ENCODE data around the gene ZDHHC22. TPM values are rescaled to one million over a fixed set of nuclear protein-coding genes. Genes with fewer than 3 reads are reported as not detected.

The ZDHHC22 gene
- total and polyA plus RNA-seq, 2 of the 13 experiments (the other 11 are each of a cell fraction or from before 2014, with no cell fraction given), result not detected

DNA sequence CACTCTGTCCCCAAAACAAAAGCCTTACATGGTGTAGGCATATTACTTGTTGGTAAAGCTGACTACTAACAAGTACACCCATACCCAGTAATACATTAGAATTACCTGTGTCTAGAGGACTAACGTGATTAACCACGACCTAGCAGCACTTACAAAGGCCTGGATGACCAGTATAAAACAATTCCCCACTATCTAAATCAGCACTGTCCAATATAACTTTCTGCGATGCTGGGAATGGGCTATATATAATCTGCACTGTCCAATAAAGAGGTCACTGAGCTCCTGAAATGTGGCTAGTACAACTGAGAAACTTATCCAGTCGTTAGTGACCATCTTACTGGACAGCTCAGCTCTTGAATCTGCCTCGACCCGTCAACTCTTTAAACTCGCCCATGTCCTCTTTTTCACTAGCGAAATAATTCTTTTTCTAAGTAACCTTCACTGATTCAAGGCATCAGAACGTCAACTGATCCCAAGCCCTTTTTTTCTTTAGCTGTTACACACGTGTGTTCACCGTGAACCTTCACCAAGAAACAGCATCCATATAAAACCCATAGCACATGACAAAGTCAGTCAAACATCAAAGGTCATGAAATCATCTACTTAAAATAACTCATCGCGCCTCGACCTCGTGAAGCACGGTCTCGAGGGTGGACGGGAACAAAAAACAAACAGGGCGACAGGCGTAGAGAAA lies 44.4 kb downstream of the ZDHHC22 start:
- H3K27ac ChIP-seq (ENCODE audit: extremely low read length, insufficient read depth, low read length), result peak overlapping the region; percentile 88
- H3K4me1 ChIP-seq (ENCODE audit: insufficient read depth, low read length), result peaks cover 29% of the 10 kb centered on the region
- H3K79me2 ChIP-seq (ENCODE audit: insufficient read depth, low read length), result peaks cover 16% of the 10 kb centered on the region
- DNase-seq (ENCODE audit: low spot score), result peak; percentile 17
- intact Hi-C loops (cut with micrococcal nuclease; ENCODE audit: unreplicated experiment), result loop anchor here (5.0 kb wide), 1 partner anchor 55 kb away; no protein-coding TSS in a partner anchor
- H3K27me3 ChIP-seq (ENCODE audit: control insufficient read depth in 1 of 2, insufficient read depth in 2 of 2, low read length in 2 of 2), result no peaks in the 10 kb centered on the region; a peak in 1 of 5 replicates
- 2% methylated on average over 20 of the region's 20 CpGs for WGBS (ENCODE audit: low lambda C conversion rate)
- POLR2A ChIA-PET, result no interaction called here
- CTCF ChIA-PET (ENCODE audit: low intra/inter-chr PET ratio, low total read pairs), result no interaction called here
- TSS peak; percentile 90 for BruUV-seq (replicated peaks)
- no peak for ATAC-seq
- no peaks in the 10 kb centered on the region; the same call in 1 of the 2 replicates for H3K9me3 ChIP-seq (ENCODE audit: low read length)
- in situ Hi-C loops (cut with HindIII; ENCODE audit: extremely low pct_ligation_motif_present, low pct_unique_long_range_greater_than_20kb), result no loop called here
- peak overlapping the region; percentile 82 for H3K9ac ChIP-seq (ENCODE audit: insufficient read depth, low read depth, low read length)
- H3K36me3 ChIP-seq (replicated peaks in 1 of 2; ENCODE audit: control insufficient read depth in 1 of 2, insufficient read depth in 2 of 2, low read length in 2 of 2), result no peaks in the 10 kb centered on the region
- H3K4me2 ChIP-seq (ENCODE audit: low read depth, low read length), result peak overlapping the region; percentile 93
- H3K4me3 ChIP-seq (replicated peaks in 1 of 3; ENCODE audit: insufficient read depth in 1 of 3, low read depth in 2 of 3, low read length in 3 of 3), result peak overlapping the region; percentile 70 to 92 (median 76)
- H4K20me1 ChIP-seq (ENCODE audit: insufficient read depth, low read length), result no peaks in the 10 kb centered on the region
- peak overlapping the region; percentile 76 for H2AFZ ChIP-seq (ENCODE audit: low read length)
- FAIRE-seq, result no peak
- TF ChIP-seq FOXA1 (IDR thresholded peaks at IDR 0.05) (no peak), FOXA1 (CRISPR knock-in tag; IDR thresholded peaks at IDR 0.05) (0 out of 2 replicates have a peak, but pooled peaks have one; percentile 5), THAP11 (CRISPR knock-in tag; IDR thresholded peaks at IDR 0.05) (no peak), REL (CRISPR knock-in tag; conservative IDR thresholded peaks at IDR 0.05) (0 out of 2 replicates have a peak, but pooled peaks have one; percentile 56), THAP9 (CRISPR knock-in tag; IDR thresholded peaks at IDR 0.05; ENCODE audit: borderline replicate concordance) (no peak), SMYD3 (CRISPR knock-in tag; IDR thresholded peaks at IDR 0.05) (peak; percentile 69; the same call in 1 of the 2 replicates), ZSCAN9 (CRISPR knock-in tag; IDR thresholded peaks at IDR 0.05; ENCODE audit: borderline replicate concordance) (0 out of 2 replicates have a peak, but pooled peaks have one; percentile 14), ZNF670 (CRISPR knock-in tag; IDR thresholded peaks at IDR 0.05; ENCODE audit: borderline replicate concordance) (peak; percentile 92; the same call in 1 of the 2 replicates), ZNF780A (CRISPR knock-in tag; IDR thresholded peaks at IDR 0.05) (peak; percentile 35; the same call in 1 of the 2 replicates), CSRNP2 (CRISPR knock-in tag; conservative IDR thresholded peaks at IDR 0.05; ENCODE audit: low read depth) (no peak), ARID2 (CRISPR knock-in tag; IDR thresholded peaks at IDR 0.05; ENCODE audit: borderline replicate concordance) (peak; percentile 58; the same call in 1 of the 2 replicates), POLR2A (IDR thresholded peaks at IDR 0.05; ENCODE audit: insufficient read depth in 1 of 2, low read depth in 2 of 2, low read length in 2 of 2) (no peak)
- TF ChIP-seq, protein P1, sequence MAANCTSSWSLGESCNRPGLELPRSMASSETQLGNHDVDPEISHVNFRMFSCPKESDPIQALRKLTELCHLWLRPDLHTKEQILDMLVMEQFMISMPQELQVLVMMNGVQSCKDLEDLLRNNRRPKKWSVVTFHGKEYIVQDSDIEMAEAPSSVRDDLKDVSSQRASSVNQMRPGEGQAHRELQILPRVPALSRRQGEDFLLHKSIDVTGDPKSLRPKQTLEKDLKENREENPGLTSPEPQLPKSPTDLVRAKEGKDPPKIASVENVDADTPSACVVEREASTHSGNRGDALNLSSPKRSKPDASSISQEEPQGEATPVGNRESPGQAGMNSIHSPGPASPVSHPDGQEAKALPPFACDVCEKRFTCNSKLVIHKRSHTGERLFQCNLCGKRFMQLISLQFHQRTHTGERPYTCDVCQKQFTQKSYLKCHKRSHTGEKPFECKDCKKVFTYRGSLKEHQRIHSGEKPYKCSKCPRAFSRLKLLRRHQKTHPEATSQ (CRISPR knock-in tag; IDR thresholded peaks at IDR 0.05; ENCODE audit: borderline replicate concordance), result 0 out of 2 replicates have a peak, but pooled peaks have one; percentile 13
- TF ChIP-seq, protein P2, sequence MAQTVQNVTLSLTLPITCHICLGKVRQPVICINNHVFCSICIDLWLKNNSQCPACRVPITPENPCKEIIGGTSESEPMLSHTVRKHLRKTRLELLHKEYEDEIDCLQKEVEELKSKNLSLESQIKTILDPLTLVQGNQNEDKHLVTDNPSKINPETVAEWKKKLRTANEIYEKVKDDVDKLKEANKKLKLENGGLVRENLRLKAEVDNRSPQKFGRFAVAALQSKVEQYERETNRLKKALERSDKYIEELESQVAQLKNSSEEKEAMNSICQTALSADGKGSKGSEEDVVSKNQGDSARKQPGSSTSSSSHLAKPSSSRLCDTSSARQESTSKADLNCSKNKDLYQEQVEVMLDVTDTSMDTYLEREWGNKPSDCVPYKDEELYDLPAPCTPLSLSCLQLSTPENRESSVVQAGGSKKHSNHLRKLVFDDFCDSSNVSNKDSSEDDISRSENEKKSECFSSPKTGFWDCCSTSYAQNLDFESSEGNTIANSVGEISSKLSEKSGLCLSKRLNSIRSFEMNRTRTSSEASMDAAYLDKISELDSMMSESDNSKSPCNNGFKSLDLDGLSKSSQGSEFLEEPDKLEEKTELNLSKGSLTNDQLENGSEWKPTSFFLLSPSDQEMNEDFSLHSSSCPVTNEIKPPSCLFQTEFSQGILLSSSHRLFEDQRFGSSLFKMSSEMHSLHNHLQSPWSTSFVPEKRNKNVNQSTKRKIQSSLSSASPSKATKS (CRISPR knock-in tag; IDR thresholded peaks at IDR 0.05), result peak; percentile 82; the same call in 1 of the 2 replicates
- TF ChIP-seq, protein P3, sequence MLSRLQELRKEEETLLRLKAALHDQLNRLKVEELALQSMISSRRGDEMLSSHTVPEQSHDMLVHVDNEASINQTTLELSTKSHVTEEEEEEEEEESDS (CRISPR knock-in tag; IDR thresholded peaks at IDR 0.05; ENCODE audit: borderline replicate concordance), result no peak

Measured in HepG2 (cell line).